Sigmoid colon (tissue), 4 donors: ENCODE measurements around the gene BRD2.

Experiments used
- EP300 ChIP-seq, 4 donors: sonication (generic); formaldehyde crosslinking; IDR thresholded peaks; one replicate each; pipeline ENCODE4 v1.6.1; 2017; ENCODE audit warnings: antibody characterized with exemption in 4 of 4
- POLR2A ChIP-seq, 2 donors: fragments of 450-650 bp; IDR thresholded peaks; one replicate each; pipeline ENCODE4 v1.6.1; 2016; ENCODE audit warnings: antibody characterized with exemption in 2 of 2, mild to moderate bottlenecking in 2 of 2, moderate library complexity in 2 of 2
- POLR2AphosphoS5 ChIP-seq, 4 donors: sonication (generic); formaldehyde crosslinking; IDR thresholded peaks; one replicate each; pipeline ENCODE4 v1.6.1; 2017; ENCODE audit warnings: antibody characterized with exemption in 4 of 4
- TF ChIP-seq, protein P1 (sequence below), 4 experiments: fragments of 450-650 bp in 3 of 4; fragments of 200-600 bp in 1 of 4; IDR thresholded peaks; one replicate each; pipeline ENCODE4 v1.5.1; 2016 to 2019; ENCODE audit warnings: antibody characterized with exemption in 4 of 4, mild to moderate bottlenecking in 3 of 4, moderate library complexity in 2 of 4

DNA sequence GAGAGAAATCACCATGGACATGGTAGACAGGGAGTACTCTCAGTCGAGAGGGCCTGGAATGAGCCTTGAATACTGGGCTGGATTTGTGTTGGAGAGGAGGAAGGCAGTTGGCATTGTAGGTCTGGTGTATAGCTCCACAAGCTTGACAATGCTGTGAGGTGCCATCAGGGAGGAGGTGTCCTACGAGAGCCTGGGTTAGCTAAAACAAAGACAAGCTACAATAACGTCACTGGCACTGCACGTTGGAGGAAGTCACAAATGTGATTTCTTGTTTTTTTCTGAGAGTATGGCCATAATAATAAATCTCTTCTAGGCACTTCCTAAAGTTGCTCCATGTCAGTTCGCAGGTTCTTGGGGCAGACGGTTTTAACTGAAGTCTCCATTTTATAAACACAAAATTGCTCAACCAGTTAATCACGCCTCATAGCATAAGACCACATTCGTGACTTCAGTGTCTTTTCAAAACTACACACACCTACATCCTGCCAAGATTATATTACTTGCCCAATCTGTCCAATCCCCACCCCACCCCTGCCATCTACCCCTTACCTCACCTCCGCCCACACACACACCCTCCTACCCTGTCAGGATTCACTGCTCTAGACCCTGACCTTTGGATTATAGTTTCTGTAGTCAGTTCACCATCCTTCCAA is 23.2 kb upstream of the BRD2 start:
- TF ChIP-seq, protein P1, sequence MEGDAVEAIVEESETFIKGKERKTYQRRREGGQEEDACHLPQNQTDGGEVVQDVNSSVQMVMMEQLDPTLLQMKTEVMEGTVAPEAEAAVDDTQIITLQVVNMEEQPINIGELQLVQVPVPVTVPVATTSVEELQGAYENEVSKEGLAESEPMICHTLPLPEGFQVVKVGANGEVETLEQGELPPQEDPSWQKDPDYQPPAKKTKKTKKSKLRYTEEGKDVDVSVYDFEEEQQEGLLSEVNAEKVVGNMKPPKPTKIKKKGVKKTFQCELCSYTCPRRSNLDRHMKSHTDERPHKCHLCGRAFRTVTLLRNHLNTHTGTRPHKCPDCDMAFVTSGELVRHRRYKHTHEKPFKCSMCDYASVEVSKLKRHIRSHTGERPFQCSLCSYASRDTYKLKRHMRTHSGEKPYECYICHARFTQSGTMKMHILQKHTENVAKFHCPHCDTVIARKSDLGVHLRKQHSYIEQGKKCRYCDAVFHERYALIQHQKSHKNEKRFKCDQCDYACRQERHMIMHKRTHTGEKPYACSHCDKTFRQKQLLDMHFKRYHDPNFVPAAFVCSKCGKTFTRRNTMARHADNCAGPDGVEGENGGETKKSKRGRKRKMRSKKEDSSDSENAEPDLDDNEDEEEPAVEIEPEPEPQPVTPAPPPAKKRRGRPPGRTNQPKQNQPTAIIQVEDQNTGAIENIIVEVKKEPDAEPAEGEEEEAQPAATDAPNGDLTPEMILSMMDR (IDR thresholded peaks at IDR 0.05): no peak
- TF ChIP-seq POLR2AphosphoS5 (IDR thresholded peaks at IDR 0.05): no peak
- no peak for TF ChIP-seq POLR2A (IDR thresholded peaks at IDR 0.05)
- TF ChIP-seq EP300 (IDR thresholded peaks at IDR 0.05): no peak
